HepG2 (cell line): ENCODE measurements around the gene MMP28.

ENCODE experiments used
- HCFC1 ChIP-seq: fragments of 150-350 bp; IDR thresholded peaks from 2 replicates; pipeline ENCODE4 v1.6.1; 2014; ENCODE audit warnings: low read depth, low read length
- TCF7L2 ChIP-seq: IDR thresholded peaks from 2 replicates; pipeline ENCODE4 v1.6.1; 2011; ENCODE audit warnings: mild to moderate bottlenecking, low read depth, low read length, moderate library complexity
- ZBTB7B ChIP-seq: sonication (generic); formaldehyde crosslinking; IDR thresholded peaks from 2 replicates; pipeline ENCODE4 v1.4.0; 2020; ENCODE audit warnings: missing genetic modification reagents
- ZNF558 ChIP-seq: sonication (generic); formaldehyde crosslinking; IDR thresholded peaks from 2 replicates; pipeline ENCODE4 v1.9.0; 2022; ENCODE audit warnings: mild to moderate bottlenecking, missing genetic modification reagents, borderline replicate concordance
- TF ChIP-seq, protein P1 (sequence below): sonication (generic); formaldehyde crosslinking; IDR thresholded peaks from 2 replicates; pipeline ENCODE4 v1.5.0; 2020; ENCODE audit warnings: mild to moderate bottlenecking, missing genetic modification reagents, moderate library complexity

- TF ChIP-seq TCF7L2: no peak
- TF ChIP-seq, protein P1, sequence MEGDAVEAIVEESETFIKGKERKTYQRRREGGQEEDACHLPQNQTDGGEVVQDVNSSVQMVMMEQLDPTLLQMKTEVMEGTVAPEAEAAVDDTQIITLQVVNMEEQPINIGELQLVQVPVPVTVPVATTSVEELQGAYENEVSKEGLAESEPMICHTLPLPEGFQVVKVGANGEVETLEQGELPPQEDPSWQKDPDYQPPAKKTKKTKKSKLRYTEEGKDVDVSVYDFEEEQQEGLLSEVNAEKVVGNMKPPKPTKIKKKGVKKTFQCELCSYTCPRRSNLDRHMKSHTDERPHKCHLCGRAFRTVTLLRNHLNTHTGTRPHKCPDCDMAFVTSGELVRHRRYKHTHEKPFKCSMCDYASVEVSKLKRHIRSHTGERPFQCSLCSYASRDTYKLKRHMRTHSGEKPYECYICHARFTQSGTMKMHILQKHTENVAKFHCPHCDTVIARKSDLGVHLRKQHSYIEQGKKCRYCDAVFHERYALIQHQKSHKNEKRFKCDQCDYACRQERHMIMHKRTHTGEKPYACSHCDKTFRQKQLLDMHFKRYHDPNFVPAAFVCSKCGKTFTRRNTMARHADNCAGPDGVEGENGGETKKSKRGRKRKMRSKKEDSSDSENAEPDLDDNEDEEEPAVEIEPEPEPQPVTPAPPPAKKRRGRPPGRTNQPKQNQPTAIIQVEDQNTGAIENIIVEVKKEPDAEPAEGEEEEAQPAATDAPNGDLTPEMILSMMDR (CRISPR knock-in tag): no peak
- TF ChIP-seq ZNF558: no peak
- no peak for TF ChIP-seq ZBTB7B (CRISPR knock-in tag)
- no peak for TF ChIP-seq HCFC1
These were observed 16.3 kb upstream of the MMP28 start for GRCh38 chr17:35811759-35812158.
